Right lobe of liver (tissue), 6 donors: ENCODE data around the gene SERPINE3. TPM values are rescaled to one million over a fixed set of nuclear protein-coding genes. Genes with fewer than 3 reads are reported as not detected.

ENCODE experiments used
- ATAC-seq, 4 donors: fragments of 200-7000 bp; cut with Tn5 transposase; one replicate each; pipeline ENCODE4 v1.9.1; 2020; ENCODE audit warnings: mild to moderate bottlenecking in 4 of 4, moderate library complexity in 4 of 4
- DNase-seq, 3 donors: peaks; one replicate each; pipeline ENCODE4 v3.0.0-alpha.2; 2020
- H3K27ac ChIP-seq, 3 donors: fragments of 200-600 bp; one replicate each; pipeline ENCODE4 v1.8.0; 2022
- H3K27me3 ChIP-seq, 2 donors: fragments of 200-600 bp; one replicate each; pipeline ENCODE4 v1.8.0; 2022
- H3K36me3 ChIP-seq, 4 donors: fragments of 200-600 bp; sonication (generic) in 1 of 4; one replicate each; pipeline versions ENCODE4 v1.5.1 to v1.8.0; 2017 to 2022; ENCODE audit warnings: control low read depth in 1 of 4
- H3K4me1 ChIP-seq, 4 donors: fragments of 200-600 bp; sonication (generic) in 1 of 4; one replicate each; pipeline versions ENCODE4 v1.5.1 to v1.8.0; 2017 to 2022; ENCODE audit warnings: control low read depth in 1 of 4
- H3K4me3 ChIP-seq, 3 donors: fragments of 200-600 bp; one replicate each; pipeline ENCODE4 v1.8.0; 2022
- H3K9me3 ChIP-seq, 4 donors: fragments of 200-600 bp; sonication (generic) in 1 of 4; one replicate each; pipeline versions ENCODE4 v1.5.1 to v1.8.0; 2017 to 2022; ENCODE audit warnings: control low read depth in 1 of 4
- POLR2A ChIP-seq: fragments of 450-650 bp; IDR thresholded peaks from one replicate; pipeline ENCODE4 v1.6.1; 2017; ENCODE audit warnings: antibody characterized with exemption, mild to moderate bottlenecking
- WGBS: methylation state at CpG from one replicate; pipeline ENCODE4 v1.1.6; 2018; ENCODE audit warnings: low coverage, low lambda C conversion rate; ENCODE audit not compliant: insufficient coverage; ENCODE audit errors: missing lambda C conversion rate; 5-methylcytosine and 5-hydroxymethylcytosine counted together
- intact Hi-C, 2 donors: fragments of 100-400 bp; cut with DNase I; formaldehyde crosslinking; loops; one replicate each; pipeline versions ENCODE4 v1.11.2 to v1.14.1; 2022
- total RNA-seq, 6 experiments: library from RNA; depleted of rRNA in 2 of 6; stranded (reverse); fragments of >200 nt in 2 of 6; fragmentation: NEBNext Ultra II Directional in 3 of 6; extraction: Animal tissue kit (Norgen Biotek cat#: 25700) in 3 of 6; gene quantifications; one replicate each; pipeline versions ENCODE4 v1.1.0 to v1.2.4, GENCODE V29; 2016 to 2023
- TF ChIP-seq, protein P1 (sequence below), 4 donors: fragments of 200-600 bp in 3 of 4; fragments of 450-650 bp in 1 of 4; IDR thresholded peaks; one replicate each; pipeline versions ENCODE4 v1.5.1 to v1.8.0; 2016 to 2022; ENCODE audit warnings: antibody characterized with exemption in 4 of 4, mild to moderate bottlenecking in 2 of 4
- donor health status: DM: no; HTN: yes; CAD: no.
- donor health status: DM: no; HTN: no; CAD: no.
- donor health status: DM: no; HTN: no; CAD: no.
- donor health status: DM: no; HTN: yes; CAD: no.
- donor health status: DM: no; HTN: yes; CAD: no.

The SERPINE3 gene
- total RNA-seq, 6 experiments from 2014 or later: not detected

- ATAC-seq: peak in 2 of 4 donors; percentile 35 to 47
- H3K9me3 ChIP-seq: no peaks in the 10 kb centered on the region
- H3K27ac ChIP-seq: no peak overlapping the region
- H3K36me3 ChIP-seq: peaks cover 0 to 14% (median 5%) of the 10 kb centered on the region in 4 donors
- H3K27me3 ChIP-seq: no peaks in the 10 kb centered on the region
- TF ChIP-seq POLR2A: no peak
- TF ChIP-seq, protein P1, sequence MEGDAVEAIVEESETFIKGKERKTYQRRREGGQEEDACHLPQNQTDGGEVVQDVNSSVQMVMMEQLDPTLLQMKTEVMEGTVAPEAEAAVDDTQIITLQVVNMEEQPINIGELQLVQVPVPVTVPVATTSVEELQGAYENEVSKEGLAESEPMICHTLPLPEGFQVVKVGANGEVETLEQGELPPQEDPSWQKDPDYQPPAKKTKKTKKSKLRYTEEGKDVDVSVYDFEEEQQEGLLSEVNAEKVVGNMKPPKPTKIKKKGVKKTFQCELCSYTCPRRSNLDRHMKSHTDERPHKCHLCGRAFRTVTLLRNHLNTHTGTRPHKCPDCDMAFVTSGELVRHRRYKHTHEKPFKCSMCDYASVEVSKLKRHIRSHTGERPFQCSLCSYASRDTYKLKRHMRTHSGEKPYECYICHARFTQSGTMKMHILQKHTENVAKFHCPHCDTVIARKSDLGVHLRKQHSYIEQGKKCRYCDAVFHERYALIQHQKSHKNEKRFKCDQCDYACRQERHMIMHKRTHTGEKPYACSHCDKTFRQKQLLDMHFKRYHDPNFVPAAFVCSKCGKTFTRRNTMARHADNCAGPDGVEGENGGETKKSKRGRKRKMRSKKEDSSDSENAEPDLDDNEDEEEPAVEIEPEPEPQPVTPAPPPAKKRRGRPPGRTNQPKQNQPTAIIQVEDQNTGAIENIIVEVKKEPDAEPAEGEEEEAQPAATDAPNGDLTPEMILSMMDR (IDR thresholded peaks at IDR 0.05): no peak
- peaks cover 0 to 4% (median 0%) of the 10 kb centered on the region in 4 donors for H3K4me1 ChIP-seq
- intact Hi-C loops: no loop called here
- DNase-seq: no peak
- no peak overlapping the region for H3K4me3 ChIP-seq
- 88% methylated on average over 1 of the region's 1 CpG for WGBS
Observed at GRCh38 chr13:51360489-51360888, 21.0 kb downstream of the SERPINE3 start.

GRCh38 chr13:51361106-51361505 is 21.6 kb downstream of the SERPINE3 start:
- H3K27ac ChIP-seq: no peak overlapping the region
- peaks cover 0 to 18% (median 8%) of the 10 kb centered on the region in 4 donors for H3K36me3 ChIP-seq
- TF ChIP-seq, protein P1 (IDR thresholded peaks at IDR 0.05): no peak
- TF ChIP-seq POLR2A: no peak
- H3K4me1 ChIP-seq: peaks cover 0 to 4% (median 0%) of the 10 kb centered on the region in 4 donors
- H3K27me3 ChIP-seq: no peaks in the 10 kb centered on the region
- DNase-seq (no peak), ATAC-seq (no peak)
- no peak overlapping the region for H3K4me3 ChIP-seq
- intact Hi-C loops: no loop called here
- no peaks in the 10 kb centered on the region for H3K9me3 ChIP-seq

- Histone ChIP-seq H3K27me3 (no peaks in the 10 kb centered on the region), H3K4me1 (peaks cover 0 to 4% (median 0%) of the 10 kb centered on the region in 4 donors), H3K9me3 (no peaks in the 10 kb centered on the region), H3K27ac (no peak overlapping the region), H3K4me3 (no peak overlapping the region), H3K36me3 (peaks cover 0 to 41% (median 25%) of the 10 kb centered on the region in 4 donors)
- TF ChIP-seq, protein P1 (IDR thresholded peaks at IDR 0.05): no peak
- no peak for TF ChIP-seq POLR2A
- DNase-seq (no peak), ATAC-seq (no peak)
- intact Hi-C loops: no loop called here
Observed at GRCh38 chr13:51363625-51364024, 24.1 kb downstream of the SERPINE3 start.

DNA sequence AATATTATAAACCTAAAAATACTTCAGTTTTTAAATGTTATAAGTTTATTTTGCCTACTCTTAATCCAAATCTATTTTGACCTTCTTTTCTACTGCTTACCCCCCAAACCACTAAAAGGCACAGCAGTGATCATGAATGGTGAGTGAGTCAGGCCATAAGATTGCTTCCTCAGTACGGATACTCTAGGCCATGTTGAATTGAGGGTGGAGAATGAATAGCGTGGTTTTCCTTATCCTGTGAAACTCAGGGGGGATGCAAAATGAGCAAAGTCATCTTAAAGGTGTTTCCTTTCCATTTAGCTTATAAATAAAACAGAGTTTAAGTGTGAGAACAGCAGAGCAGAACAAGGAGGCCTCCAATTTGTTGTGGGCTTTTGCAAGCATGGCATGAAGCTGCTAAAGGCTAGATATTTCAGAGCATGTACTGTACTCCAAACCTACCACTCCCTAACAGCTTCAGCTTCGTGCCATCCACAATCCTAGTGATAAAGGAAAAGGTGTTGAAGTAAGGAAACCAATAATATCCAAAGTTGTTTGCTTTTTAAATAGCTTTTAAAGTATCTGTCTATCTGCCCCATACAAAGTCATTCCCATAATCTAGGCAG is 25.0 kb downstream of the SERPINE3 start:
- Histone ChIP-seq H3K4me3 (no peak overlapping the region), H3K27me3 (no peaks in the 10 kb centered on the region), H3K4me1 (peaks cover 0 to 4% (median 0%) of the 10 kb centered on the region in 4 donors), H3K9me3 (no peaks in the 10 kb centered on the region), H3K36me3 (peaks cover 0 to 49% (median 30%) of the 10 kb centered on the region in 4 donors), H3K27ac (no peak overlapping the region)
- 77% methylated on average over 3 of the region's 3 CpGs for WGBS
- intact Hi-C loops: no loop called here
- TF ChIP-seq, protein P1 (IDR thresholded peaks at IDR 0.05): no peak
- no peak for TF ChIP-seq POLR2A
- ATAC-seq: no peak
- DNase-seq: no peak
